ENCODE results near the gene MAP2. TPM values are rescaled to one million over a fixed set of nuclear protein-coding genes. Genes with fewer than 3 reads are reported as not detected.
A peak's percentile ranks its signal among the peaks of the same experiment; 100 is the strongest.

Gene MAP2
- total RNA-seq, 1 donor from 2014 or later = 6.9 TPM

GRCh38 chr2:209468846-209469245 lies 45.0 kb downstream of the MAP2 start:
- no peak for DNase-seq (ENCODE audit: low spot score in 2 of 2, unreplicated experiment in 2 of 2)
- H3K27me3 Mint-ChIP-seq (ENCODE audit: low read depth) = no peaks in the 10 kb centered on the region
- no peak overlapping the region for H3K4me3 Mint-ChIP-seq
- H3K27ac Mint-ChIP-seq = no peak overlapping the region
- peaks cover 12% of the 10 kb centered on the region for H3K4me1 Mint-ChIP-seq
- TF ChIP-seq, protein P1, sequence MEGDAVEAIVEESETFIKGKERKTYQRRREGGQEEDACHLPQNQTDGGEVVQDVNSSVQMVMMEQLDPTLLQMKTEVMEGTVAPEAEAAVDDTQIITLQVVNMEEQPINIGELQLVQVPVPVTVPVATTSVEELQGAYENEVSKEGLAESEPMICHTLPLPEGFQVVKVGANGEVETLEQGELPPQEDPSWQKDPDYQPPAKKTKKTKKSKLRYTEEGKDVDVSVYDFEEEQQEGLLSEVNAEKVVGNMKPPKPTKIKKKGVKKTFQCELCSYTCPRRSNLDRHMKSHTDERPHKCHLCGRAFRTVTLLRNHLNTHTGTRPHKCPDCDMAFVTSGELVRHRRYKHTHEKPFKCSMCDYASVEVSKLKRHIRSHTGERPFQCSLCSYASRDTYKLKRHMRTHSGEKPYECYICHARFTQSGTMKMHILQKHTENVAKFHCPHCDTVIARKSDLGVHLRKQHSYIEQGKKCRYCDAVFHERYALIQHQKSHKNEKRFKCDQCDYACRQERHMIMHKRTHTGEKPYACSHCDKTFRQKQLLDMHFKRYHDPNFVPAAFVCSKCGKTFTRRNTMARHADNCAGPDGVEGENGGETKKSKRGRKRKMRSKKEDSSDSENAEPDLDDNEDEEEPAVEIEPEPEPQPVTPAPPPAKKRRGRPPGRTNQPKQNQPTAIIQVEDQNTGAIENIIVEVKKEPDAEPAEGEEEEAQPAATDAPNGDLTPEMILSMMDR (IDR thresholded peaks at IDR 0.05; ENCODE audit: unreplicated experiment) = no peak
- H3K36me3 Mint-ChIP-seq = no peaks in the 10 kb centered on the region
- peaks cover 19% of the 10 kb centered on the region for H3K9me3 Mint-ChIP-seq

DNA sequence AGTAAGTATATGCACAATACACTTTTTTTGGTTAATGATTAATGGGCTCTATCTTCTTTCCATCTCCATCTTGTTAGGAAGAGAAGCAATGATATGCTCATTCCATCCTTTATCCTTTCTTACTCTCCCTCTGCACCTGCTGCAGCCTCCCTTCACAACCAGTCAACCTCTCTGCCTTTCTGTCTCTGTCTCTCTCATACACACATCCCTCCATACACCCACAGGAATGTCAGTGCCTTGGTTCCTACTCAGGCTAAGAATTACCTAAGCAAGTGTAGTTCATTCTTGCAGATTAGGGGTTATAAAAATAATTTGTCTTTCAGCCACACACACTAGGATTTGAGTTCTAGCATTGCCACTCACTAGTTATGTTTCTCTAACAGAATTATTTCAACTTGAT lies 45.6 kb downstream of the MAP2 start:
- Mint-ChIP-seq H3K27ac (no peak overlapping the region), H3K4me1 (peaks cover 16% of the 10 kb centered on the region), H3K27me3 (ENCODE audit: low read depth) (no peaks in the 10 kb centered on the region), H3K36me3 (no peaks in the 10 kb centered on the region), H3K9me3 (peaks cover 19% of the 10 kb centered on the region), H3K4me3 (no peak overlapping the region)
- no peak for DNase-seq (ENCODE audit: low spot score in 2 of 2, unreplicated experiment in 2 of 2)
- TF ChIP-seq, protein P1 (IDR thresholded peaks at IDR 0.05; ENCODE audit: unreplicated experiment) = no peak

DNA sequence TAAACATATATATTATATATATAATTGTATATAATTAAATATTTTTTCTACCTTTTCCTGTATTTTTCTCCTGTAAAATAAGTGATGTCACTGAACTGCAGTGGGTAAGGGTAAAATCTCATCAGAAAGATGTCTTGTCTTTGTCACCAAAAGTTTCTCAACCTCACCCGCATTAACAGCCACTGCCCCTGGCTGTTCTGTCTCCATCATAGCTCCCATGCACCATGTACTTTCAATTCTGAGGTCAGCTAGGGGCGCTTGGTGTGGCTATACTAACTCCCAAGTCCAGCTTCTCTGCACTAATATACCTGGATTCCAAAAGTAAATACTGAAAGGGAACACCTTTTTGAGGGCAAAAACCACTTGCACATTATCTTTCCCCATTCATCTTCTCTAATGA lies 46.6 kb downstream of the MAP2 start:
- Mint-ChIP-seq H3K4me3 (no peak overlapping the region), H3K36me3 (no peaks in the 10 kb centered on the region), H3K9me3 (peaks cover 19% of the 10 kb centered on the region), H3K4me1 (peaks cover 19% of the 10 kb centered on the region), H3K27me3 (ENCODE audit: low read depth) (no peaks in the 10 kb centered on the region), H3K27ac (no peak overlapping the region)
- TF ChIP-seq, protein P1 (IDR thresholded peaks at IDR 0.05; ENCODE audit: unreplicated experiment) = no peak
- no peak for DNase-seq (ENCODE audit: low spot score in 2 of 2, unreplicated experiment in 2 of 2)

GRCh38 chr2:209471037-209471436 lies 47.2 kb downstream of the MAP2 start:
- Mint-ChIP-seq H3K4me1 (peaks cover 20% of the 10 kb centered on the region), H3K9me3 (peaks cover 15% of the 10 kb centered on the region), H3K36me3 (no peaks in the 10 kb centered on the region), H3K27ac (no peak overlapping the region), H3K4me3 (no peak overlapping the region), H3K27me3 (ENCODE audit: low read depth) (no peaks in the 10 kb centered on the region)
- TF ChIP-seq, protein P1 (IDR thresholded peaks at IDR 0.05; ENCODE audit: unreplicated experiment) = no peak
- DNase-seq (ENCODE audit: low spot score in 2 of 2, unreplicated experiment in 2 of 2) = no peak

DNA sequence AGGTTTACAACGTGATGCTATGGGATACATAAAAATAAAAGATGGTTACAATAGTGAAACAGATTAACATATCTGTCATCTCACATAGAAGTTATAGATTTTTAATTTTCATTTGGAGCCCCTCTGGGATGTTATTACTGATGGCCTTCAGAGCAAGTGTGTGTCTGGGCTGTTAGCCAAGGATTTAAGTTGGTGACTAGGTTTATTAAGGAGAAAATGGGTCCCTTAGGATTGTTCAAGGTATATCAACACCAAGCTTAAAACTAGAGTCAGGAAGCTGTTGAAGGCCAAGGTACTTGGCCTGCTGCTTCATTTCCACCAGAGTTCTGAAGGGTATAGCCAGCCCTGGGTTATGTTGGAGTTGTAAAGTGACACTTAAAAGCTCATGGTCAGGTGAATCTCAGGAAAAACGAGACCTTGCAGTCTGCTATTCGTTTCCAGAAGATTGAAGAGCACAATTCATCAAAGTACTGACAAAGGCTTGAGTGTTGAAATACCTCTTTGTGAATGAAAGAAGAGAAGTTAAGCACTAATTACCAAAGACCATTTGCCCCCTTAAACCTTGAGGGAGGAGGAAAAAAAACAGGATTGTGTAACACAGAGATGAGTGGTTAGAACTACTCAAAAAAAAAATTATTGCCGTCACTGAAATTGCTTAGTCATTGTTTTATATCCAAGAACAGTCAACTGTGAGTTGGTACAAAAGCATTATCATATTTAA lies 48.4 kb downstream of the MAP2 start:
- Mint-ChIP-seq H3K4me1 (peaks cover 31% of the 10 kb centered on the region), H3K36me3 (no peaks in the 10 kb centered on the region), H3K9me3 (peaks cover 3% of the 10 kb centered on the region), H3K4me3 (no peak overlapping the region), H3K27me3 (ENCODE audit: low read depth) (no peaks in the 10 kb centered on the region), H3K27ac (peak overlapping the region; percentile 7)
- TF ChIP-seq, protein P1 (IDR thresholded peaks at IDR 0.05; ENCODE audit: unreplicated experiment) = no peak
- no peak for DNase-seq (ENCODE audit: low spot score in 2 of 2, unreplicated experiment in 2 of 2)
